OCI-LY7 (cell line): ENCODE measurements around the gene PRSS33.

ENCODE experiments used
- CTCF ChIP-seq: fragments of 200-600 bp; sonication (generic); conservative IDR thresholded peaks from 2 replicates; pipeline ENCODE4 v1.5.1; 2014; ENCODE audit warnings: mild to moderate bottlenecking, antibody characterized with exemption, low read length, moderate library complexity, mixed read lengths
- EZH2phosphoT487 ChIP-seq: fragments of 200-600 bp; sonication (generic); IDR thresholded peaks from 2 replicates; pipeline ENCODE4 v1.6.1; 2018; ENCODE audit warnings: low read depth, borderline replicate concordance, mild to moderate bottlenecking, mixed run types, antibody characterized with exemption, low read length, moderate library complexity, mixed read lengths

- TF ChIP-seq CTCF (no peak), EZH2phosphoT487 (no peak)
Measured at GRCh38 chr16:2813771-2814221, 26.4 kb upstream of the PRSS33 start.
